MM.1S (cell line): Measurements from ENCODE around the gene HSPA9.

Experiments
- DNase-seq: peaks from one replicate; pipeline ENCODE4 v3.0.0-alpha.2; 2015
- H2AFZ ChIP-seq: fragments of 300-600 bp; sonication (generic); 2 replicates; pipeline ENCODE4 v1.6.0; 2016; ENCODE audit warnings: antibody characterized with exemption, low read length
- H3F3A ChIP-seq: fragments of 300-600 bp; sonication (generic); 2 replicates; pipeline ENCODE4 v1.6.1; 2016; ENCODE audit warnings: mild to moderate bottlenecking, antibody characterized with exemption, low read length, moderate library complexity, mixed read lengths; ENCODE audit not compliant: insufficient read depth
- H3K27ac ChIP-seq: fragments of 300-600 bp; sonication (generic); 2 replicates; pipeline ENCODE4 v1.5.1; 2016; ENCODE audit warnings: mild to moderate bottlenecking, low read length
- H3K27me3 ChIP-seq: fragments of 300-600 bp; sonication (generic); replicated peaks from 2 replicates; pipeline ENCODE4 v1.6.0; 2016; ENCODE audit warnings: low read length; ENCODE audit not compliant: insufficient read depth
- H3K36me3 ChIP-seq: fragments of 300-600 bp; sonication (generic); replicated peaks from 2 replicates; pipeline ENCODE4 v1.6.1; 2016; ENCODE audit warnings: mild to moderate bottlenecking, low read length, mixed read lengths; ENCODE audit not compliant: insufficient read depth
- H3K4me1 ChIP-seq: fragments of 300-600 bp; sonication (generic); 2 replicates; pipeline ENCODE4 v1.6.1; 2016; ENCODE audit warnings: low read length, mixed read lengths
- H3K4me2 ChIP-seq: fragments of 300-600 bp; sonication (generic); 2 replicates; pipeline ENCODE4 v1.6.0; 2016; ENCODE audit warnings: low read depth, low read length
- H3K4me3 ChIP-seq: fragments of 300-600 bp; sonication (generic); 2 replicates; pipeline ENCODE4 v1.5.1; 2016; ENCODE audit warnings: low read length, mixed read lengths
- H3K79me2 ChIP-seq: fragments of 300-600 bp; sonication (generic); 2 replicates; pipeline ENCODE4 v1.6.1; 2016; ENCODE audit warnings: mixed run types, low read length, mixed read lengths
- H3K9ac ChIP-seq: fragments of 300-600 bp; sonication (generic); 2 replicates; pipeline ENCODE4 v1.6.1; 2016; ENCODE audit warnings: low read length, mixed read lengths
- H3K9me2 ChIP-seq: fragments of 300-600 bp; sonication (generic); replicated peaks from 2 replicates; pipeline ENCODE4 v1.6.1; 2016; ENCODE audit warnings: mild to moderate bottlenecking, low read length, mixed read lengths; ENCODE audit not compliant: insufficient read depth
- H3K9me3 ChIP-seq: fragments of 300-600 bp; sonication (generic); replicated peaks from 2 replicates; pipeline ENCODE4 v1.6.1; 2016; ENCODE audit warnings: mild to moderate bottlenecking, low read length, mixed read lengths; ENCODE audit not compliant: insufficient read depth
- H4K20me1 ChIP-seq: fragments of 300-600 bp; sonication (generic); 2 replicates; pipeline ENCODE4 v1.6.1; 2016; ENCODE audit warnings: mild to moderate bottlenecking, low read length, moderate library complexity, mixed read lengths; ENCODE audit not compliant: insufficient read depth
- CTCF ChIP-seq: fragments of 300-600 bp; sonication (generic); IDR thresholded peaks from 2 replicates; pipeline ENCODE4 v1.5.1; 2016; ENCODE audit warnings: antibody characterized with exemption, low read length, mixed read lengths
- EZH2 ChIP-seq: fragments of 300-600 bp; sonication (generic); optimal IDR thresholded peaks from 2 replicates; pipeline ENCODE3; 2017; ENCODE audit warnings: low read depth, mild to moderate bottlenecking, antibody characterized with exemption, low read length, mixed read lengths
- EZH2phosphoT487 ChIP-seq: fragments of 300-600 bp; sonication (generic); IDR thresholded peaks from 2 replicates; pipeline ENCODE4 v1.6.1; 2018; ENCODE audit warnings: antibody characterized with exemption, low read length

Gene HSPA9

GRCh38 chr5:138506370-138507306 lies 68.6 kb downstream of the HSPA9 start:
- H3K27me3 ChIP-seq: no peaks in the 10 kb centered on the region
- TF ChIP-seq EZH2 (no peak), CTCF (no peak), EZH2phosphoT487 (no peak)
- DNase-seq: no peak
- H3K4me1 ChIP-seq: no peaks in the 10 kb centered on the region
- no peaks in the 10 kb centered on the region for H3K9me3 ChIP-seq
- H3K27ac ChIP-seq: no peak overlapping the region
- no peaks in the 10 kb centered on the region; the same call in 1 of the 2 replicates for H4K20me1 ChIP-seq
- no peak overlapping the region for H3K4me2 ChIP-seq
- no peaks in the 10 kb centered on the region; the same call in 1 of the 2 replicates for H3F3A ChIP-seq
- no peaks in the 10 kb centered on the region for H3K79me2 ChIP-seq
- peaks cover 3% of the 10 kb centered on the region for H3K36me3 ChIP-seq
- H3K4me3 ChIP-seq: no peak overlapping the region
- no peak overlapping the region for H3K9ac ChIP-seq
- no peaks in the 10 kb centered on the region for H3K9me2 ChIP-seq
- no peak overlapping the region for H2AFZ ChIP-seq

GRCh38 chr5:138504799-138505198 lies 70.4 kb downstream of the HSPA9 start:
- no peaks in the 10 kb centered on the region for H3K79me2 ChIP-seq
- no peaks in the 10 kb centered on the region for H3K9me3 ChIP-seq
- H3F3A ChIP-seq: no peaks in the 10 kb centered on the region; the same call in 1 of the 2 replicates
- TF ChIP-seq EZH2 (no peak), EZH2phosphoT487 (no peak), CTCF (no peak)
- H2AFZ ChIP-seq: no peak overlapping the region
- no peaks in the 10 kb centered on the region for H3K27me3 ChIP-seq
- H3K4me2 ChIP-seq: no peak overlapping the region
- H4K20me1 ChIP-seq: no peaks in the 10 kb centered on the region
- no peak overlapping the region for H3K9ac ChIP-seq
- no peak for DNase-seq
- peaks cover 3% of the 10 kb centered on the region; the same call in 1 of the 2 replicates for H3K36me3 ChIP-seq
- H3K27ac ChIP-seq: no peak overlapping the region
- no peaks in the 10 kb centered on the region for H3K4me1 ChIP-seq
- H3K4me3 ChIP-seq: no peak overlapping the region
- H3K9me2 ChIP-seq: no peaks in the 10 kb centered on the region
